A673 (cell line): Measurements from ENCODE around the gene KCNK7.
"Not testable (repeated sequence)": the region's sequence is repeated elsewhere in the genome, so short reads cannot be mapped to it uniquely, and the experiment has no call there.

Source experiments
- CTCF ChIP-seq: fragments of 300-800, 200-600 bp; sonication (generic); conservative IDR thresholded peaks from 2 replicates; pipeline ENCODE4 v1.5.1; 2017; ENCODE audit warnings: low read depth, mild to moderate bottlenecking, antibody characterized with exemption, low read length, moderate library complexity, mixed read lengths
- EZH2 ChIP-seq: fragments of 200-600 bp; sonication (generic); IDR thresholded peaks from 2 replicates; pipeline ENCODE4 v1.6.1; 2017; ENCODE audit warnings: borderline replicate concordance, low read depth, mild to moderate bottlenecking, mixed read lengths, antibody characterized with exemption, low read length; ENCODE audit not compliant: poor library complexity, severe bottlenecking

GRCh38 chr11:65639228-65639597, 43.6 kb upstream of the KCNK7 start:
- TF ChIP-seq CTCF, EZH2: not testable (repeated sequence)
